Ectodermal cell (in vitro differentiated cells): Measurements from ENCODE around the gene BTBD19.

Source experiments
- H3K27ac ChIP-seq: 2 replicates; pipeline ENCODE4 v1.7.0; 2013; ENCODE audit warnings: mild to moderate bottlenecking, low read depth, low read length; ENCODE audit not compliant: insufficient read depth, poor library complexity, severe bottlenecking
- H3K27me3 ChIP-seq: 2 replicates; pipeline ENCODE4 v1.7.0; 2013; ENCODE audit warnings: mild to moderate bottlenecking, low read length; ENCODE audit not compliant: insufficient read depth, control insufficient read depth, poor library complexity, severe bottlenecking
- H3K36me3 ChIP-seq: one replicate; pipeline ENCODE4 v1.7.0; 2013; ENCODE audit warnings: low read length; ENCODE audit not compliant: control insufficient read depth, insufficient read depth
- H3K4me1 ChIP-seq: one replicate; pipeline ENCODE4 v1.7.0; 2013; ENCODE audit warnings: low read length; ENCODE audit not compliant: control insufficient read depth, insufficient read depth
- H3K4me3 ChIP-seq: 2 replicates; pipeline ENCODE4 v1.7.0; 2013; ENCODE audit warnings: low read depth, low read length, control low read depth; ENCODE audit not compliant: insufficient read depth
- H3K9me3 ChIP-seq: 2 replicates; pipeline ENCODE4 v1.7.0; 2013; ENCODE audit warnings: mild to moderate bottlenecking, low read length, moderate library complexity; ENCODE audit not compliant: control insufficient read depth
- WGBS, 2 experiments: methylation state at CpG; one replicate each; pipeline ENCODE4 v1.1.7; 2013; ENCODE audit warnings: missing lambda C conversion rate in 2 of 2; 5-methylcytosine and 5-hydroxymethylcytosine counted together

The BTBD19 gene

DNA sequence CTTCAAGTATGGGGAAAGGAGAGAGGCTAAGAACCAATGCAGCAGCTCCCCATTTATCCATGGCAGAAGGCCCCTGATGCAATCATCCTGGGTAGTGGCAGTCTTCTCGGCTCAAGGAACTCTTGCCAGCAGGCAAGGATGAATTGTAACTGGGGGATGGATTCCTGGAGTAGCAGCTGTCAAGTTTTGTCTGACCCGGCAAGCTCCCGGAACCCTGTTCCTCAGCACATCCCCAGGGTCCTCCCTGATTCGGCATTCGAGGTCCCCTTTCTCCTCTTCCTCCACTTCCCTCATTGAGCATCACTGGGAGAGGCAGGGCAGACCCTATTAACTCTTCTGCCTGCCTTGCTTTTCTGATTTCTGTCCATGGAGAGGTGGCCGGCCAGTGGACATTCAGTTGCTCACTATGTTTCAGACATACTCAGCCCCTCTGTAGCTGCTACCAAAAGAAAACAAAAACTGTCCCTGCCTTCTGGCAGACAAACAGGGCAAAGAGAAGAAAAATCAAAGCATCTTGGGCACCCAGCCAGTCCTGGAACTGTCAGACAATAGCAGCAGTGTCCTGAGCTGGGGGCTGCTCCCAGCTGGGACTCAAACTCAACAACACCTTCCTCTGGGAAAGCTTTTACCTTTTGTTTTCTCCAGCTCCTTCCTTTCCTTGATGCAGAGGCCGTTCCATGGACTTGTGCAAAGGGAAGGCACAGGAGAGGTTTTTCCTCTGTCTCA, 40.3 kb downstream of the BTBD19 start:
- no peaks in the 10 kb centered on the region for H3K9me3 ChIP-seq
- H3K27me3 ChIP-seq, result no peaks in the 10 kb centered on the region
- no peak overlapping the region for H3K27ac ChIP-seq
- no peaks in the 10 kb centered on the region for H3K4me1 ChIP-seq
- no peaks in the 10 kb centered on the region for H3K36me3 ChIP-seq
- WGBS, 2 experiments, result 91 to 95% methylated on average over 6 to 7 of the region's 7 CpGs
- H3K4me3 ChIP-seq, result no peak overlapping the region

DNA sequence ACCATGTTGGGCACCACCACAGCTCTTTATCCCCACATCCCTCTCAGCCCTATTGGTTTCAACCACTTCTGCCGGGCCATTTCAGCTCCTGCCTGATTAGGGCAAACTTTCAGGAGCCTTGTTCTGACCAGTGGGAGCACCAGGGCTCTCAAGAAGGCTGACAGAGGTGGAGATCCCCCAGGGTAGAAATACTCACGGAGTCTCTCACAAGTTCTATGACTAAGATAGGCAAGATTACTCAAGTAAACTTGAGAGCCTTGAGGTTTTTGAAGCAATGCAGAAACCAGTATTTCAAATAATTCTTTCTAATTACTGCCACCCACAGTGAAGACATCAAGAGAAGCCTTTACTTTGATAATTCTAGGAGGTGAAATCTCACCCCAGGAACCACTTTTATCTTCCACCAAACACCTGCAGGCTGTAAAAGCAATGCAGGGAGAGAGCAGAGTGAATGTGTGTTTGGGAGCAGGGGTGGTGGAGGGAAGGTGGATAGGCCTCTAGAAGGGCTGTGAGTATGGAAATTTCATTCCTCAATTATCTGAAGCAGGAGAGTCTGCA, 41.3 kb downstream of the BTBD19 start:
- no peak overlapping the region for H3K4me3 ChIP-seq
- 73 to 84% methylated on average over 2 of the region's 2 CpGs for WGBS, 2 experiments

DNA sequence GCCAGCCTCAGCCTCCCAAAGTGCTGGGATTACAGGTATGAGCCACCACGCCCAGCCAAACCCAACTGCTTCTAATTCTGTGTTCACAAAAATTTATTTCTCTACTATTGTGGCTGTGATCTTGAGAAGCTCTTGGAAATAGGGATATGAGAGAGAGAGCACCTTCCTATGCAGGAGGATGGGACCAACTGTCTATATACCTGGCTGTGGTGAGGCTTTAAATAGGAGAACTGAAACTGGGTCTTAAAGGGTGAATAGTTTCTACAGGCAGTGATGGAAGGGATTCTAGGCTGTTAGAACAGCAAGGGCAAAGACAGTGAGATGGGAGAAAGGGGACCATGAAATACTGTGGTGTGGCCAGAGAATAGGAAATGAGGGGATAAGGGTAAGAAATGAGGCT, 43.0 kb downstream of the BTBD19 start:
- WGBS, 2 experiments, result 92 to 100% methylated on average over 1 of the region's 1 CpG
- Histone ChIP-seq H3K27ac (no peak overlapping the region), H3K4me1 (no peaks in the 10 kb centered on the region), H3K9me3 (no peaks in the 10 kb centered on the region), H3K4me3 (no peak overlapping the region), H3K27me3 (no peaks in the 10 kb centered on the region), H3K36me3 (no peaks in the 10 kb centered on the region)

More for the DNA sequence above, 41.3 kb downstream of the BTBD19 start:
- no peaks in the 10 kb centered on the region for H3K9me3 ChIP-seq
- no peaks in the 10 kb centered on the region for H3K36me3 ChIP-seq
- H3K4me1 ChIP-seq, result no peaks in the 10 kb centered on the region
- H3K27me3 ChIP-seq, result no peaks in the 10 kb centered on the region
- no peak overlapping the region for H3K27ac ChIP-seq

DNA sequence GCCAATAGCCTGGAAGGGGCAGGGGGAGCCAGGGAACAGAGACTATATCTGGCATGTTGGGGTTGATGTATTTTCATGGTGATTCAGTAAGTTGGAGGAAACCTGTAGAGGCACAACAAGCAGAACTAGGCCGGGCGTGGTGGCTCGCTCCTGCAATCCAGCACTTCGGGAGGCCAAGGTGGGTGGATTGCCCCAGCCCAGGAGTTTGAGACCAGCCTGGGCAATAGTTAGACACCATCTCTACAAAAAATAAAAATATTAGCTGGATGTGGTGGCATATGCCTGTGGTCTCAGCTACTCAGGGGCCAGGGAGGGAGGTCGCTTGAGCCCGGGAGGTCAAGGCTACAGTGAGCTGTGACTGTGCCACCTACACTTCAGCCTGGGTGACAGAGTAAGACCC, 44.9 kb downstream of the BTBD19 start:
- H3K27me3 ChIP-seq, result no peaks in the 10 kb centered on the region
- no peaks in the 10 kb centered on the region for H3K9me3 ChIP-seq
- 88 to 96% methylated on average over 6 of the region's 6 CpGs for WGBS, 2 experiments
- no peaks in the 10 kb centered on the region for H3K4me1 ChIP-seq
- no peak overlapping the region for H3K4me3 ChIP-seq
- H3K27ac ChIP-seq, result no peak overlapping the region
- H3K36me3 ChIP-seq, result no peaks in the 10 kb centered on the region

DNA sequence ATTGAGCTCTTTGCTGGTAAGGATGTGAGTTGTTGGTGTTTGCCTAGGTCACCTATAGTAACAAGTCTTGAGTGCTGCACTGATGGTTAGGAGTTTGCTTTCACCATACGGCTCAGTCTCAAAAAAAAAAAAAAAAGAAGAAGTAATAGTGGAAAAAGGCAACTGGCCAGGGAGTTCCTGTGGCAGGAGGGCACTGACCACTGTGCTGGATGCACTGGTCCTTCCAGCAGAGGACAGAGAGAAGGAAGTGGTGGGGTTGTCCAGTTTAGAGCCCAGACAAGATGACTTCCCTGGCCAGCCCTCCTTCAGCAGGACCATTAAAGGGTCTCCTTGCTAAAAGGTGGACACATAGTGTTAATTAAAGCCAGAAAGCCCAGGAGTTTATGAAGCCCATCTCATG, 46.6 kb downstream of the BTBD19 start:
- H3K4me3 ChIP-seq, result no peak overlapping the region
- WGBS, 2 experiments, result 92 to 100% methylated on average over 1 of the region's 1 CpG
- no peaks in the 10 kb centered on the region for H3K9me3 ChIP-seq
- no peak overlapping the region for H3K27ac ChIP-seq
- H3K27me3 ChIP-seq, result no peaks in the 10 kb centered on the region
- H3K4me1 ChIP-seq, result no peaks in the 10 kb centered on the region
- H3K36me3 ChIP-seq, result no peaks in the 10 kb centered on the region

DNA sequence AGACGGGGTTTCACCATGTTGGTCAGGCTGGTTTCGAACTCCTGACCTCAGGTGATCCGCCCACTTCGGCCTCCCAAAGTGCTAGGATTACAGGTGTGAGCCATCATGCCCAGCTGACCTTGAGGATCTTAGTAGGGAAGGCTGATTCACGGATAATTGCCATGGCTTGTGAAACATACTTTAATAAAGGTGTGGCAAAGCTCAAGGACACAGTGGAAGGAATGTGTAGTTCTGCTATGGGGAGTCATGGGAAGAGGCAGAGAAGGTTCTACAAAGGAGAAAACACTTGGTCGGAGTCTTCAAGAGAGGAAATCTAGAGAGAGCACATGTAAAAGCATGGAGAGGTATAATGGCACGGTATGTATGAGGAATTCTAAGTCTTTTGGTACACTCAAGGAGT, 47.4 kb downstream of the BTBD19 start:
- Histone ChIP-seq H3K9me3 (no peaks in the 10 kb centered on the region), H3K27me3 (no peaks in the 10 kb centered on the region), H3K4me1 (no peaks in the 10 kb centered on the region), H3K4me3 (no peak overlapping the region), H3K36me3 (no peaks in the 10 kb centered on the region), H3K27ac (no peak overlapping the region)
- WGBS, 2 experiments, result 86% methylated on average over 7 of the region's 7 CpGs

DNA sequence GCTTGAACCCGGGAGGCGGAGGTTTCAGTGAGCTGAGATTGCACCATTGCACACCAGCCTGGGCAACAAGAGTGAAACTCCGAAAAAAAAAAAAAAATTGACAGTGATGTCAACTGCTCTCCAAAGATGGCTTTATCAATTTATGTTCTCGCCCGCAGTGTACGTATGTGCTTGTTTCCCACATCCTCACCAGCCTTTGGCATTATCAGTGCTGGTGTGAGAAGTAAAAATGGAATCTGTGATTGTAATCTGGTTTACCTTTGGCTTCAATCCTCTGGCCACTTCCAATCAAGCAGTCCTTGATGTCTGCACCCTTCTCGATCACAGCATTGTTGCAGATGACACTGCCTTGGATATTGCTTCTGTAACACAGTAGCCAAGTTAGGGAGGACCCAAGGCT, 49.1 kb downstream of the BTBD19 start:
- no peaks in the 10 kb centered on the region for H3K36me3 ChIP-seq
- no peaks in the 10 kb centered on the region for H3K4me1 ChIP-seq
- no peaks in the 10 kb centered on the region for H3K27me3 ChIP-seq
- no peaks in the 10 kb centered on the region for H3K9me3 ChIP-seq
- no peak overlapping the region for H3K27ac ChIP-seq
- WGBS, 2 experiments, result 95% methylated on average over 7 of the region's 7 CpGs
- no peak overlapping the region for H3K4me3 ChIP-seq

DNA sequence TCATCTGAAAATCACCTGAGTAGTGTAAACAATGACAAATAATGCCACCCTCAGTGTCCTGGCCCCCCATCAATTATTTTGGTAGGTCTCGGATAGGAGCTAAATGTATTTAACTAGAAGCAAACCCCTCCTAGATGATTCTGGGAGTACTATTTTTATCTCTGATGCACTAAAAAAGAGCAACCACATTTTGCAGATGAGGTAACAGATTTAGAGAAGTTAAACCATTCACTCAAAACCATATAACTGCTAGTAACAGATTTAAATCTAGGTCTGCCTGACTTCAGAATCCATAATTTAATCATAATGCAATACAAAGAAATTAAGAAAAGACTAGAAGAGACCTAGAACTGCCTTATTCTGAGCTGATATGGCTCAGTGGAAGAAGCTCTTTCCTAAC, 52.0 kb downstream of the BTBD19 start:
- Histone ChIP-seq H3K27ac (no peak overlapping the region), H3K4me1 (no peaks in the 10 kb centered on the region), H3K4me3 (no peak overlapping the region), H3K9me3 (no peaks in the 10 kb centered on the region), H3K36me3 (no peaks in the 10 kb centered on the region), H3K27me3 (no peaks in the 10 kb centered on the region)
- WGBS, 2 experiments, result 100% methylated on average over 1 of the region's 1 CpG; no CpG with 5 or more reads in 1 of the 2 experiments

DNA sequence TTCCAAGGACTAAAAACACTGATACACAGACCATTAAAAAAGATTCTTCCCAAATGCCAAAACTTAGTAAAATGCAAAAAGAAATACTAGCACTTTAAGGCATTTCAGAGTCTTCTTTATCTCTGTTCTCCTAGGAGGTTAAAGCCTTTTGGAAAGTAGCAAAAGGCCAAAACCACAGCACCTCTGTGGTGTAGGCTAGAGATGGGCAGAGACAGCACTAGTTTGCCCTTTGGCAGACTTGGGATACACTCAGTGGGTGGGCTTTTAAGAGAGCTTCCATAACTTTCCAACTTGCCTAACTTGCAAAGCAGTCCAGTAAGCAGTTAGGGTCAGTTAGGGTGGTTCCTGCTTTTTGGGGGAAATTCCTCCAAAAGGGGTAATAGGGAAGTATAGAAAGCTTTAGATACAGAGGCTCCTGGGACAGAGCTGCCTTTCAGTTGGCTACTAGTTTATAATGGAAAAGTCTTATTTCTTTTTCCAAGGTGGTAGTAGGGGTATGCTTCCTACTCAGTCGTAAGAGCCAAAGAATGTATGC, 52.6 kb downstream of the BTBD19 start:
- H3K27me3 ChIP-seq, result no peaks in the 10 kb centered on the region
- no peaks in the 10 kb centered on the region for H3K9me3 ChIP-seq
- H3K4me1 ChIP-seq, result no peaks in the 10 kb centered on the region
- H3K27ac ChIP-seq, result no peak overlapping the region
- WGBS, 2 experiments, result 92 to 95% methylated on average over 1 of the region's 1 CpG
- no peaks in the 10 kb centered on the region for H3K36me3 ChIP-seq
- no peak overlapping the region for H3K4me3 ChIP-seq

DNA sequence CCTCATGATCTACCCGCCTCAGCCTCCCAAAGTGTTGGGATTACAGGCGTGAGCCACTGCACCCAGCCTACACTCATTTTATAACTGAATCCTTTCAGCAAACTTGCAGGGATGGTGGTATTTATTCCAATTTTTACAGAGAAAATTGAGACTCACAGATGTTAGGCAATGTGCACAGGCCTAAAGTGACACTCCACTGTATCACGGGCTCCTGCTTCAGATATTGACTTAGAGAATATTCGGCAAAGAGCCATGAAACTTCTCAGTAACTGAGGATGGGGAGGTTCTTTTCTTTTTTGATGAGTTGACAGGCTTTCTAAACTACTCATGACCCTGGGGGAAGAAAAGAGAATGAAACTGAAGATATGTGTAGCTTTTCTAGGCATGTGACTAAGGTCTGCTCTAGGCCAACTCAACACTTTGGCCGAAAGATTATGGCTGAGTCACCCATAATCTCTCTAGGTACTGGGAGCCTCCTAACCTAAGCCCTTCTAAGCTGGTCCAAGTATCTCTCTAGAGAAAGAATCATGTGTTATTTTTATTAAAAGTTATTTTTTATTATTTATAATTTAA, 54.6 kb downstream of the BTBD19 start:
- Histone ChIP-seq H3K4me1 (no peaks in the 10 kb centered on the region), H3K4me3 (no peak overlapping the region), H3K9me3 (no peaks in the 10 kb centered on the region), H3K27ac (no peak overlapping the region), H3K27me3 (no peaks in the 10 kb centered on the region), H3K36me3 (no peaks in the 10 kb centered on the region)
- WGBS, 2 experiments, result 84 to 85% methylated on average over 5 of the region's 5 CpGs
